HepG2 (cell line): Measurements from ENCODE around the gene CD46. TPM values are rescaled to one million over a fixed set of nuclear protein-coding genes. Genes with fewer than 3 reads are reported as not detected.

ENCODE experiments used
- FUBP1 ChIP-seq: sonication (generic); formaldehyde crosslinking; IDR thresholded peaks from 2 replicates; pipeline ENCODE4 v1.5.1; 2020; ENCODE audit warnings: missing genetic modification reagents, mild to moderate bottlenecking, borderline replicate concordance
- JUN ChIP-seq: sonication (generic); formaldehyde crosslinking; IDR thresholded peaks from 2 replicates; pipeline ENCODE4 v1.4.0; 2020; ENCODE audit warnings: mild to moderate bottlenecking, missing genetic modification reagents
- KDM6A ChIP-seq: IDR thresholded peaks from 2 replicates; pipeline ENCODE4 v1.6.1; 2016; ENCODE audit warnings: low read depth
- KLF9 ChIP-seq: IDR thresholded peaks from 2 replicates; pipeline ENCODE4 v1.6.1; 2016; ENCODE audit warnings: low read depth
- MAF1 ChIP-seq: sonication (generic); formaldehyde crosslinking; IDR thresholded peaks from 2 replicates; pipeline ENCODE4 v1.5.0; 2020; ENCODE audit warnings: missing genetic modification reagents, borderline replicate concordance
- MED13 ChIP-seq: sonication (generic); formaldehyde crosslinking; IDR thresholded peaks from 2 replicates; pipeline ENCODE4 v1.5.0; 2020; ENCODE audit warnings: missing genetic modification reagents
- NKX3-1 ChIP-seq: sonication (generic); formaldehyde crosslinking; IDR thresholded peaks from 2 replicates; pipeline ENCODE4 v1.5.0; 2020; ENCODE audit warnings: missing genetic modification reagents
- PATZ1 ChIP-seq: sonication (generic); formaldehyde crosslinking; IDR thresholded peaks from 2 replicates; pipeline ENCODE4 v1.4.0; 2020; ENCODE audit warnings: missing genetic modification reagents
- RARG ChIP-seq: sonication (generic); formaldehyde crosslinking; IDR thresholded peaks from 2 replicates; pipeline ENCODE4 v1.4.0; 2020; ENCODE audit warnings: low read depth, mild to moderate bottlenecking, missing genetic modification reagents
- THRA ChIP-seq: sonication (generic); formaldehyde crosslinking; IDR thresholded peaks from 2 replicates; pipeline ENCODE4 v1.4.0; 2020; ENCODE audit warnings: missing genetic modification reagents, borderline replicate concordance
- ZFAT ChIP-seq: sonication (generic); formaldehyde crosslinking; conservative IDR thresholded peaks from 2 replicates; pipeline ENCODE4 v1.8.1; 2023; ENCODE audit warnings: missing genetic modification reagents, inconsistent platforms
- ZMYM2 ChIP-seq: sonication (generic); formaldehyde crosslinking; IDR thresholded peaks from 2 replicates; pipeline ENCODE4 v1.8.0; 2022; ENCODE audit warnings: mild to moderate bottlenecking, missing genetic modification reagents
- ZNF281 ChIP-seq: sonication (generic); formaldehyde crosslinking; IDR thresholded peaks from 2 replicates; pipeline ENCODE4 v1.4.0; 2020; ENCODE audit warnings: missing genetic modification reagents, borderline replicate concordance
- ZNF503 ChIP-seq: sonication (generic); formaldehyde crosslinking; IDR thresholded peaks from 2 replicates; pipeline ENCODE4 v1.4.0; 2020; ENCODE audit warnings: missing genetic modification reagents
- ZNF703 ChIP-seq: sonication (generic); formaldehyde crosslinking; IDR thresholded peaks from 2 replicates; pipeline ENCODE4 v1.5.1; 2020; ENCODE audit warnings: missing genetic modification reagents, mild to moderate bottlenecking, moderate library complexity, borderline replicate concordance
- ZNF749 ChIP-seq: sonication (generic); formaldehyde crosslinking; IDR thresholded peaks from 2 replicates; pipeline ENCODE4 v1.8.0; 2022; ENCODE audit warnings: mild to moderate bottlenecking, missing genetic modification reagents, moderate library complexity, borderline replicate concordance
- ZNF784 ChIP-seq: sonication (generic); formaldehyde crosslinking; IDR thresholded peaks from 2 replicates; pipeline ENCODE4 v1.5.1; 2020; ENCODE audit warnings: missing genetic modification reagents, mild to moderate bottlenecking, borderline replicate concordance
- polyA plus RNA-seq, 8 experiments: library from polyadenylated mRNA; depleted of rRNA in 3 of 8; stranded (reverse) in 7 of 8; unstranded in 1 of 8; fragments of >200 nt; fragmentation: Illumina TruSeq in 4 of 8; extraction: Trizol in 4 of 8; gene quantifications; 2 replicates each; pipeline versions ENCODE4 v1.2.1 to v1.2.3, GENCODE V29; 2011 to 2016; ENCODE audit warnings: low read depth in 4 of 8, missing spikeins in 1 of 8, mixed read lengths in 1 of 8; ENCODE audit not compliant: insufficient read depth in 1 of 8
- total RNA-seq, 5 experiments: library from RNA; depleted of rRNA; stranded (reverse); fragments of >200 nt; fragmentation: Illumina TruSeq; extraction: Trizol; gene quantifications; 2 replicates each; pipeline ENCODE4 v1.2.3, GENCODE V29; 2016; ENCODE audit warnings: low read depth in 1 of 5

Gene CD46
- total and polyA plus RNA-seq, 2 of the 13 experiments (the other 11 are each of a cell fraction or from before 2014, with no cell fraction given) = 130 to 277 TPM

- TF ChIP-seq THRA (CRISPR knock-in tag) (no peak), MED13 (no peak), ZNF281 (CRISPR knock-in tag) (no peak), ZFAT (CRISPR knock-in tag) (no peak), MAF1 (CRISPR knock-in tag) (no peak), ZNF784 (CRISPR knock-in tag) (no peak), ZNF749 (0 out of 2 replicates have a peak, but pooled peaks have one; percentile 61), ZNF503 (CRISPR knock-in tag) (no peak), NKX3-1 (CRISPR knock-in tag) (no peak), ZNF703 (CRISPR knock-in tag) (no peak), JUN (CRISPR knock-in tag) (no peak), FUBP1 (CRISPR knock-in tag) (no peak), RARG (CRISPR knock-in tag) (no peak), PATZ1 (CRISPR knock-in tag) (peak; percentile 6; the same call in 1 of the 2 replicates), KLF9 (CRISPR knock-in tag) (no peak), ZMYM2 (CRISPR knock-in tag) (peak; percentile 57; the same call in 1 of the 2 replicates), KDM6A (no peak; the same call in 1 of the 2 replicates)
Observed at GRCh38 chr1:207826557-207827487, 75.0 kb downstream of the CD46 start (continued).
